Measurements from ENCODE around the gene NUP107.
"Not testable (repeated sequence)": the region's sequence is repeated elsewhere in the genome, so short reads cannot be mapped to it uniquely, and the experiment has no call there.

NUP107 gene

GRCh38 chr12:68675101-68675842, 11.5 kb upstream of the NUP107 start:
- DNase-seq, result peak; percentile 65
- Histone ChIP-seq H3K4me1 (ENCODE audit: insufficient read depth, low read length) (peaks cover 23% of the 10 kb centered on the region), H3K79me2 (ENCODE audit: insufficient read depth, low read length) (no peaks in the 10 kb centered on the region), H3K9me3 (ENCODE audit: insufficient read depth, low read length, severe bottlenecking) (no peaks in the 10 kb centered on the region), H3K27ac (ENCODE audit: low read length) (no peak overlapping the region), H2AFZ (ENCODE audit: low read depth, low read length) (no peak overlapping the region), H3K36me3 (ENCODE audit: insufficient read depth, low read length) (no peaks in the 10 kb centered on the region), H3K4me2 (ENCODE audit: insufficient read depth, low read length) (no peak overlapping the region), H4K20me1 (ENCODE audit: insufficient read depth, low read length) (no peaks in the 10 kb centered on the region), H3K27me3 (ENCODE audit: insufficient read depth, low read length, poor library complexity) (no peaks in the 10 kb centered on the region), H3K4me3 (ENCODE audit: low read depth in 1 of 2, low read length in 2 of 2) (no peak overlapping the region), H3K9ac (ENCODE audit: low read depth, low read length) (no peak overlapping the region)
- ATAC-seq (ENCODE audit: insufficient read depth, low read depth), result peak; percentile 86
- no peak for TF ChIP-seq EZH2 (IDR thresholded peaks at IDR 0.05; ENCODE audit: borderline replicate concordance, low read depth, low read length, severe bottlenecking)
- TF ChIP-seq CTCF (IDR thresholded peaks at IDR 0.05; ENCODE audit: borderline replicate concordance, extremely low read depth, low read length, poor library complexity, severe bottlenecking), result no peak

GRCh38 chr12:68676854-68677253, 9.9 kb upstream of the NUP107 start:
- not testable (repeated sequence) for H3K79me2 ChIP-seq (ENCODE audit: insufficient read depth, low read length); H2AFZ ChIP-seq (ENCODE audit: low read depth, low read length); H3K9ac ChIP-seq (ENCODE audit: low read depth, low read length); ATAC-seq (ENCODE audit: insufficient read depth, low read depth); H3K27me3 ChIP-seq (ENCODE audit: insufficient read depth, low read length, poor library complexity); H3K36me3 ChIP-seq (ENCODE audit: insufficient read depth, low read length); H3K4me2 ChIP-seq (ENCODE audit: insufficient read depth, low read length); H3K9me3 ChIP-seq (ENCODE audit: insufficient read depth, low read length, severe bottlenecking); H3K4me3 ChIP-seq (ENCODE audit: low read depth in 1 of 2, low read length in 2 of 2); H3K27ac ChIP-seq (ENCODE audit: low read length); H4K20me1 ChIP-seq (ENCODE audit: insufficient read depth, low read length); DNase-seq
- peaks cover 23% of the 10 kb centered on the region for H3K4me1 ChIP-seq (ENCODE audit: insufficient read depth, low read length)

- peaks cover 20% of the 10 kb centered on the region for H3K36me3 ChIP-seq (ENCODE audit: insufficient read depth, low read length)
- no peaks in the 10 kb centered on the region for H3K9me3 ChIP-seq (ENCODE audit: insufficient read depth, low read length, severe bottlenecking)
- H3K9ac ChIP-seq (ENCODE audit: low read depth, low read length), result peak overlapping the region; percentile 64
- H3K27me3 ChIP-seq (ENCODE audit: insufficient read depth, low read length, poor library complexity), result no peaks in the 10 kb centered on the region
- H3K79me2 ChIP-seq (ENCODE audit: insufficient read depth, low read length), result peaks cover 50% of the 10 kb centered on the region
- no peaks in the 10 kb centered on the region; the same call in 1 of the 2 replicates for H4K20me1 ChIP-seq (ENCODE audit: insufficient read depth, low read length)
- DNase-seq (no peak), ATAC-seq (ENCODE audit: insufficient read depth, low read depth) (0 out of 3 replicates have a peak, but pooled peaks have one; percentile 3)
- peaks cover 28% of the 10 kb centered on the region for H3K4me1 ChIP-seq (ENCODE audit: insufficient read depth, low read length)
- TF ChIP-seq EZH2 (IDR thresholded peaks at IDR 0.05; ENCODE audit: borderline replicate concordance, low read depth, low read length, severe bottlenecking) (no peak), CTCF (IDR thresholded peaks at IDR 0.05; ENCODE audit: borderline replicate concordance, extremely low read depth, low read length, poor library complexity, severe bottlenecking) (no peak)
- H3K4me3 ChIP-seq (ENCODE audit: low read depth in 1 of 2, low read length in 2 of 2), result peak overlapping the region; percentile 57 to 73; a peak in 3 of 4 replicates
- peak overlapping the region; percentile 71 for H2AFZ ChIP-seq (ENCODE audit: low read depth, low read length)
- peak overlapping the region; percentile 55 for H3K27ac ChIP-seq (ENCODE audit: low read length)
- H3K4me2 ChIP-seq (ENCODE audit: insufficient read depth, low read length), result peak overlapping the region; percentile 95
Measured at GRCh38 chr12:68686262-68686594, 550 bp upstream of the NUP107 start.

GRCh38 chr12:68695454-68695853, 8.7 kb downstream of the NUP107 start:
- ATAC-seq (ENCODE audit: insufficient read depth, low read depth), result no peak

More at GRCh38 chr12:68695454-68695853, 8.7 kb downstream of the NUP107 start:
- H3K27ac ChIP-seq (ENCODE audit: low read length), result no peak overlapping the region
- H3K36me3 ChIP-seq (ENCODE audit: insufficient read depth, low read length), result peaks cover 82% of the 10 kb centered on the region
- H2AFZ ChIP-seq (ENCODE audit: low read depth, low read length), result no peak overlapping the region
- TF ChIP-seq CTCF (IDR thresholded peaks at IDR 0.05; ENCODE audit: borderline replicate concordance, extremely low read depth, low read length, poor library complexity, severe bottlenecking) (no peak), EZH2 (IDR thresholded peaks at IDR 0.05; ENCODE audit: borderline replicate concordance, low read depth, low read length, severe bottlenecking) (no peak)
- no peaks in the 10 kb centered on the region for H3K4me1 ChIP-seq (ENCODE audit: insufficient read depth, low read length)
- H3K9ac ChIP-seq (ENCODE audit: low read depth, low read length), result no peak overlapping the region
- peaks cover 3% of the 10 kb centered on the region for H3K79me2 ChIP-seq (ENCODE audit: insufficient read depth, low read length)
- H3K9me3 ChIP-seq (ENCODE audit: insufficient read depth, low read length, severe bottlenecking), result no peaks in the 10 kb centered on the region
- no peaks in the 10 kb centered on the region for H4K20me1 ChIP-seq (ENCODE audit: insufficient read depth, low read length)
- no peak for DNase-seq
- H3K4me3 ChIP-seq (ENCODE audit: low read depth in 1 of 2, low read length in 2 of 2), result no peak overlapping the region
- no peak overlapping the region for H3K4me2 ChIP-seq (ENCODE audit: insufficient read depth, low read length)
- H3K27me3 ChIP-seq (ENCODE audit: insufficient read depth, low read length, poor library complexity), result no peaks in the 10 kb centered on the region

All from DND-41 (cell line).